Esophagus squamous epithelium (tissue), 4 donors: ENCODE measurements around the gene TBXAS1.

ENCODE experiments used
- POLR2A ChIP-seq, 4 donors: fragments of 450-650 bp; IDR thresholded peaks; one replicate each; pipeline ENCODE4 v1.6.1; 2017; ENCODE audit warnings: antibody characterized with exemption in 4 of 4, mild to moderate bottlenecking in 4 of 4, moderate library complexity in 3 of 4
- TF ChIP-seq, protein P1 (sequence below), 6 experiments: fragments of 450-650 bp in 4 of 6; fragments of 200-600 bp in 2 of 6; sonication (generic) in 2 of 6; IDR thresholded peaks; one replicate each; pipeline ENCODE4 v1.5.1; 2016 to 2019; ENCODE audit warnings: antibody characterized with exemption in 6 of 6, mild to moderate bottlenecking in 4 of 6, moderate library complexity in 4 of 6

GRCh38 chr7:139860090-139860775, 31.2 kb downstream of the TBXAS1 start:
- TF ChIP-seq, protein P1, sequence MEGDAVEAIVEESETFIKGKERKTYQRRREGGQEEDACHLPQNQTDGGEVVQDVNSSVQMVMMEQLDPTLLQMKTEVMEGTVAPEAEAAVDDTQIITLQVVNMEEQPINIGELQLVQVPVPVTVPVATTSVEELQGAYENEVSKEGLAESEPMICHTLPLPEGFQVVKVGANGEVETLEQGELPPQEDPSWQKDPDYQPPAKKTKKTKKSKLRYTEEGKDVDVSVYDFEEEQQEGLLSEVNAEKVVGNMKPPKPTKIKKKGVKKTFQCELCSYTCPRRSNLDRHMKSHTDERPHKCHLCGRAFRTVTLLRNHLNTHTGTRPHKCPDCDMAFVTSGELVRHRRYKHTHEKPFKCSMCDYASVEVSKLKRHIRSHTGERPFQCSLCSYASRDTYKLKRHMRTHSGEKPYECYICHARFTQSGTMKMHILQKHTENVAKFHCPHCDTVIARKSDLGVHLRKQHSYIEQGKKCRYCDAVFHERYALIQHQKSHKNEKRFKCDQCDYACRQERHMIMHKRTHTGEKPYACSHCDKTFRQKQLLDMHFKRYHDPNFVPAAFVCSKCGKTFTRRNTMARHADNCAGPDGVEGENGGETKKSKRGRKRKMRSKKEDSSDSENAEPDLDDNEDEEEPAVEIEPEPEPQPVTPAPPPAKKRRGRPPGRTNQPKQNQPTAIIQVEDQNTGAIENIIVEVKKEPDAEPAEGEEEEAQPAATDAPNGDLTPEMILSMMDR (IDR thresholded peaks at IDR 0.05) = no peak
- no peak for TF ChIP-seq POLR2A (IDR thresholded peaks at IDR 0.05)
